Stimulated activated CD4-positive, alpha-beta T cell treated with anti-CD3 and anti-CD28 coated beads, Interleukin-4, amount 100 ng/mL, for 48 hours (primary cell): ENCODE data around the gene TMEM132A.

Experiments used
- DNase-seq, 2 donors: peaks; one replicate each; pipeline ENCODE4 v3.0.0-alpha.2; 2020; ENCODE audit warnings: low read depth in 2 of 2

The TMEM132A gene

DNA sequence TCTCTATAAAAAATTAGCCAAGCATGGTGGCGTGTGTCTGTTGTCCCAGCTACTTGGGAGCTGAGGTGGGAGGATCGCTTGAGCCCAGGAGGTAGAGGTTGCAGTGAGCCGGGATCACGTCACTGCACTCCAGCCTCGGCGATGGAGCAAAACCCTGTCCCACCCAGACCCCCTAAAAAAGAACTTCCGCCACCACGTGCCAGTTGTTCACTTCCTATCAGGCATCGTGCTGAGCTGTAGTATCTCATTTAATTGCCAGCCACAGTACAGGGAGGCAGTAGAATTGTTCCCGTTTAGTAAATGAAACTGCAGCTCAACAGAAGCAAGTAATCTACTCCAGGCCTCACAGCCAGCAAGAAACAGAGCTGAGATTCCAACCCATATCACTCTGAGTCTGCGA, 3.0 kb upstream of the TMEM132A start:
- no peak for DNase-seq

DNA sequence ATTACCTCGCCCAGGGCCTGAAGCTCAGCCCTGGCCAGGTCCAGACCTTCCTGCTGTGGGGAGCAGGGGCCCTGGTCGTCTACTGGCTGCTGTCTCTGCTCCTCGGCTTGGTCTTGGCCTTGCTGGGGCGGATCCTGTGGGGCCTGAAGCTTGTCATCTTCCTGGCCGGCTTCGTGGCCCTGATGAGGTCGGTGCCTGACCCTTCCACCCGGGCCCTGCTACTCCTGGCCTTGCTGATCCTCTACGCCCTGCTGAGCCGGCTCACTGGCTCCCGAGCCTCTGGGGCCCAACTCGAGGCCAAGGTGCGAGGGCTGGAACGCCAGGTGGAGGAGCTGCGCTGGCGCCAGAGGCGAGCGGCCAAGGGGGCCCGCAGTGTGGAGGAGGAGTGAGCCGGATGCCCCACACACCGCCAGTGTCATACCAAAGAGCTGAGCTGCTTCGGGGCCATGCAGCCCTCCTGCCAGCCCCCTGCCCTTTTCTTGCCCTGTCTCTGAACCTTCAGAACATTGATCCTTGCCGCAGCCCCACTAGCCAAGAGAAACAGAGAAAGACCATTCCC, 2.4 kb upstream of the TMEM132A start:
- DNase-seq = no peak

DNA sequence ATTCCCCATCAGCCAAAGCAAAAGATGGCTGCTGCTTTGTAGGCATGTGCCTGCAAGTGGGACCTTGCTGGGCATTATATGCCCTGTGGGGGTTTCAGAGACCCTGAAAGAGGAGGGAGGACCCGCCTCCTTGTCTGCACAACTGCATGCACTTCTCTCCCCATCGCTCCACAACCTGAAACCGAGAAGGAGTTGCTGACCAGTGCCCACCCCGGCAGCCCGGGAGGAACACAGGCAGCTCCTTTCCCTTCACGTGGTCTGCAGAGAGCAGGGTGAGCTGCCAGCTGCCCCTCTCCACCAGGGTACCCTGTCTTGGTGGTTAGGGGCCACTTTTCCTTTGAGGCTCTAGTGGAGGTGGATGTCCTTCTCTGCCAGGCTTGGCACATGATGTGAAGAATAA, 1.4 kb upstream of the TMEM132A start:
- no peak for DNase-seq

DNA sequence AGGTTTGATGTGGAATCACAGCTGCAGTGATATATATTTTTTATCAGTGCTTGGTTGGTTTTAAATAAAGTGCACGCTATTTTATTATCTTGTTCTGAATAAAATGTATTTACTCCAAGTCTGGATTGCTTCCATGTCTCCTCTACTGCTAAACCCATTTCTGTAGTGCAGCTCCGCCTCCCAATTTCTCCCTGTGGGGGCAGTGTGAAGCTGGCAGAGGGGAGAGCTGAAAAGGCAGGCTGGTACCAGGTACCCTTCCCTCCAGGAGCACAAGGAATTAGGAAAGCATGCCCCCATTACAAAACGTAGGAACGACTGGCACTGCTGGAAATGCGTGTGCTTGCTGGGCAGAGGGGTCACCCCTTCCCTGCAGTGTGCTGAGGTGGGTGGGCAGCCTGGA, 934 bp upstream of the TMEM132A start:
- DNase-seq = no peak

DNA sequence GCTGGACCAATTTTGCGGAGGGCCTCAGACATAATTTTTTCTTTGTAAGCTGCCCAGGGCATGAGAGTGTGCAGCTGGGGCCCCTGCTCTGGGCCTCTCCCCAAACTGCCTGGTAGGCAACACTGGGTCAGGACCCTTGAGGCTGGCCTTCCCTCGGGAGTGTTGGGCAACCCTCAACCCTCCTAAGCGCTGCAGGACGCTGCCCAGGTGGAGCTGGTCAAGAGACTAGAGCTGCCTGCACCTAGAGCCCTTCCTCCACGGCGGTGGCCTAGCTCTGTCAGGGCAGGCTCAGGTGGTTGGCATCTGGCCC, 505 bp upstream of the TMEM132A start:
- no peak for DNase-seq

DNA sequence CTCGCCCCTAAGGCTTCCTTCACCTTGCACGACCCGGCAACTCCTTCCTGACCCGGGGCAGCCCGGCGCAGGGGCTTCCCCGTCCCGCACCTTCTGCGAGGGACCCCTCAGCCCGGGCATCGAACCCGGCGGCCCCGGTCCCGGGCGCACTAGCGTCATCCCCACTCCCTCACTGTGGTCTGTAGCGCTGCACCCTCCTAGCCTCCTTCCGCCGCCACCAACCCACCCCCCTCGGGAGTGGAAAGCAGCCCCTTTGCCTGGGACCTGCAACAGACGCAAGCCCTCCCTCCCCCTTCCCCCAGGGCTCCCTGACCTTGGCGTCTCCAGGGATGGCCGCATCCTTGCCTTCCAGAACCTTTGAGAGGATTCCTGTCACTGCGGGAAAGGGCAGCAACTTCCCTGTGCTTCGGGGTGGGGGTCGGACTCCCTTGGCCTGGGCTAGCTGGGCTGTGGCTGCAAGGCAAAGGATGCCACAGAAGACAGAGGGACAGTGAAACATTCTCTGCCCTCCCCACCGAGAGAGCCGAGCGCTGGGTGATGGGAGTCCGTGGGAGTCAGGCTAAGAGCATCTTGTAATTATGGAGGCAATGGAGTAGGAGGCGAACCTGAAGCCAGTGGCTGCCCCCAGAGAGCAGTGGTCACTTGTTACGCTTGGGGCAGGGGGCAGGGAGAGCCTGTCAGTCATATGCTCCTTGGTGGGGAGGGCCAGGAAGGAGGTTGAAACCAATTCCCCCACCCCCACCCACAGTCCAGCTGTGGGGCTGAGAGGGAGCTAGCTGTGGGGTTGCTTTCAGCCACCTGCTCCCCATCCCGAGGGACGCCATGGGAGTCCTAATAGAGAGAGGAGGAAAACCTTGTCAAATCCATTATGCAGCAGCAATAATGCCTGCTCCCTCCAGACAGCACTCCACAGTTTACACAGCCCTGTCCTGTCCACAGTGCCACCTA, 920 bp downstream of the TMEM132A start:
- DNase-seq = no peak

DNA sequence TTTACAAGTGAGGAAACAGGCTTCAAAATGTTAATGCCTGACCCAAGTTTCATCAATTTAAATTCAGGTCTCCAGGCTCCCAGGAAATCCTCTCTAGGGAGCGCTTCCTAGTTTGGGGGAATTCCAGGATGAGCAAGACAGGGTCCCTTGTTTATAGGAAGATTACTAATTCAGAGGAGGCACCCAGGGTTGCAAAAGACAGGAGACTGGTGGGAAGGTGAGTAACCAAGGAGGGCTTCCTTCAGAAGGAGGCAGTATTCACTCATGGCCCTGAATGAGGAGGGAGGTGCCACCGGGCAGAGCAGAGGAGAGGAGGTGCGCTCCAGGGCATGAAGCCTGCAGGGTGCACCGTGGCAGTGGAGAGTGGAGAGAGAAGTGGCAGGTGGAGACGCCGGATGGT, 1.6 kb downstream of the TMEM132A start:
- DNase-seq = no peak

DNA sequence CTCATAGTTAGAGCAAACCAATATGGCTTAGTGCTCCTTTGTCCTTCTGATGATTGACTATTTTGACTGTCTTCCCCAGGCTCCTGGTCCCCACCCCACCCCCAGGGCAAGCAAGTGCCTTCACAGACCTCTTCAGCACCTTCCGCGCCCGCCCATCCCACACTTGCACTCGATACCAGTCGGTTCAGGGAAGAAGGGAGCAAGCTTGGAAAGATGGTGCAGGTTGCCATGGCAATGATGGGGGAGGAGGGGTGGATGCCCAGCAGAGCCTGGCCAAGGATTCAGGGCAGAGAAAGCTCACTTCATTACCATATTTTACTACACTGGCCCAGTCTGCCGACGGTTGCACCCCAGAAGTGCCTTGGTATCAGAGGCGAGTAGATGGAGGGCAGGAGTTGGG, 2.2 kb downstream of the TMEM132A start:
- DNase-seq = no peak

DNA sequence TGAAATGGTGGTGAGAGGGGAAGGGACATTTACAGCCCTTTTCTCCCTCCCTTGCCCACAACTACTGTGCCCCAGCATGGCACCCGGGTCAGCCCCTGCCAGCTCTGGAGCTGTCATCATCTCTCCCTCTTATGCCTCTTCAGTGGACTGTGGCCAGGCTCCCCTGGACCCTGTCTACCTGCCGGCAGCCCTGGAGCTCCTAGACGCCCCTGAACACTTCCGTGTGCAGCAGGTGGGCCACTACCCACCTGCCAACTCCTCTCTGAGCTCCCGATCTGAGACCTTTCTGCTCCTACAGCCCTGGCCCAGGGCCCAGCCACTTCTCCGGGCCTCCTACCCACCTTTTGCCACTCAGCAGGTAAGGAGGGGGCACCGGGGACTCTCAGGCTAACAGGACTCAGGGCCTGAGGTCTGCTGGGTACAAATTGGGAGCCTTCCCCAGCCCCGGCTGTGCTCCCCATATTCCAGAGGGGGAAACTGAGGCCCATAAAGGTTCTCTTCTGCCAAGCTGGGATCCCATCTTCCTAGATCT, 2.9 kb downstream of the TMEM132A start:
- no peak for DNase-seq

DNA sequence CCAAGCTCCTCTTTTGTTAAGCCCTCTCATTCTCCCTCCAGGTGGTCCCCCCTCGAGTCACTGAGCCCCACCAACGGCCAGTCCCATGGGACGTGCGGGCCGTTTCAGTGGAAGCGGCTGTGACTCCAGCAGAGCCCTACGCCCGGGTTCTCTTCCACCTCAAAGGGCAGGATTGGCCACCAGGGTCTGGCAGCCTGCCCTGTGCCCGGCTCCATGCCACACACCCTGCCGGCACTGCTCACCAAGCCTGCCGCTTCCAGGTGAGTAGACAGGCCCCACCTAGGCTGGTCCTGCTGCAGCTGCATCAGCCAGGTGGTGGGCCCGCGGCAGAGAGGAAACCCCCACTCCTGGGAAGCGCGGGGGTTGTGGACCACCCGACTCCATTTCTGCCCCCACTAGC, 3.3 kb downstream of the TMEM132A start:
- no peak for DNase-seq

DNA sequence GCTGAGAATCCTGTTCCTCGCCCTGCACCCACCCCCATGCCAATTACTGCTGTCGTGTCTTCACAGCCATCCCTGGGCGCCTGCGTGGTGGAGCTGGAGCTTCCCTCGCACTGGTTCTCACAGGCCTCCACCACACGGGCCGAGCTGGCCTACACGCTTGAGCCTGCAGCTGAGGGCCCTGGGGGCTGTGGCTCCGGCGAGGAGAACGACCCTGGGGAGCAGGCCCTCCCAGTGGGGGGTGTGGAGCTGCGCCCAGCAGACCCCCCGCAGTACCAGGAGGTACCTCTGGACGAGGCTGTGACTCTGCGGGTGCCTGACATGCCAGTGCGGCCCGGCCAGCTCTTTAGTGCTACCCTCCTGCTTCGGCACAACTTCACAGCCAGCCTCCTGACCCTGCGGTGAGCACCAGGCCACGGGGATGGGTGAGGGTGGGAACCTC, 4.3 kb downstream of the TMEM132A start:
- DNase-seq = no peak

DNA sequence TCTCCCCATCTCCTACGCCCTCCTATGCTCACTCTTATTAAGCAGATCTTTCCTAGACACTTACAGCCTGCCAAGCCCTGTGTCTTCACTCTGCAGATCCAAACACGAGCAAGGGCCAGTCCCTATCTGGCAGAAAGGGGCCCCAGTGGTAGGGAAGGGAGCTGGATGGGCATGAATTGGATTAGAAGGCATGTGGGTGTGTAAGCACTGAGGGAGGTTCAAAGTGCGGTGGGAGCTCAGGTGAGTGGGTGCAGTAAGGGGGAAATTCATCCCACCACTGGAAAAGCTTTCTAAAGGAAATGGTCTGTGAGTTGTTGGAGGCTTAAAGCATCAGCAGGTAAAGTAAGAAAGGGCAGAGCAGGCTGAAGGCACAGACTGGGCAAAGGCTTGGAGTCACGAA, 5.5 kb downstream of the TMEM132A start:
- no peak for DNase-seq

DNA sequence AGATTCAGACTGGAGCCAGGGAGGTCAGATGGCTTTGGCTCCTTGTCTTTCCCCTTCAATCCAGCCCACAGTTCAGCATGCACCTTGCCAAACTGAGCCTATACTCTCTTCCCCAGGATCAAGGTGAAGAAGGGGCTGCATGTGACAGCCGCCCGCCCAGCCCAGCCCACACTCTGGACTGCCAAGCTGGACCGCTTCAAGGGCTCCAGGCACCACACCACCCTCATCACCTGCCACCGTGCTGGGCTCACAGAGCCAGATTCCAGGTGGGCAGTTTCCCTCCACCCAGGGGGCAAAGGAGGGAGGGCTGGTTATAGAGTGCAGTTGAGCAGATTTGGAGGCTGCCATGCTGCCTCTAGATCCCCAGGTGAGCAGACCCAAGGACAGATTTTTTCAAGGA, 6.1 kb downstream of the TMEM132A start:
- no peak for DNase-seq

DNA sequence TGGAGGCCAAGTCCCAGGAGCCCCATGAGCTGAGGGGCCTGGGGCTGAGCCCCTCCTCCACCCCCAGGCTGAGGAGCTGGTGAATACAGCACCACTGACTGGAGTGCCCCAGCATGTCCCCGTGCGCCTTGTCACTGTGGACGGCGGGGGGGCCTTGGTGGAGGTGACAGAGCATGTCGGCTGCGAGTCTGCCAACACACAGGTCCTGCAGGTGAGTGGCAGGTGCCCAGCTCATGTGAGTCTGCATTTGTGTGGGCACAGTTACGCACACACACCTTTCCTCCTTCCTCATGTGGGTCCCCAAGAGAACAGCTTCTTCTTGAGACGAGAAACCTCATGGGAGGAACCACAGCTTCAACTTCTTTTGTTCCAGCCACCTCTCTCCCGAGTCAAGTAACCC, 7.7 kb downstream of the TMEM132A start:
- DNase-seq = no peak

DNA sequence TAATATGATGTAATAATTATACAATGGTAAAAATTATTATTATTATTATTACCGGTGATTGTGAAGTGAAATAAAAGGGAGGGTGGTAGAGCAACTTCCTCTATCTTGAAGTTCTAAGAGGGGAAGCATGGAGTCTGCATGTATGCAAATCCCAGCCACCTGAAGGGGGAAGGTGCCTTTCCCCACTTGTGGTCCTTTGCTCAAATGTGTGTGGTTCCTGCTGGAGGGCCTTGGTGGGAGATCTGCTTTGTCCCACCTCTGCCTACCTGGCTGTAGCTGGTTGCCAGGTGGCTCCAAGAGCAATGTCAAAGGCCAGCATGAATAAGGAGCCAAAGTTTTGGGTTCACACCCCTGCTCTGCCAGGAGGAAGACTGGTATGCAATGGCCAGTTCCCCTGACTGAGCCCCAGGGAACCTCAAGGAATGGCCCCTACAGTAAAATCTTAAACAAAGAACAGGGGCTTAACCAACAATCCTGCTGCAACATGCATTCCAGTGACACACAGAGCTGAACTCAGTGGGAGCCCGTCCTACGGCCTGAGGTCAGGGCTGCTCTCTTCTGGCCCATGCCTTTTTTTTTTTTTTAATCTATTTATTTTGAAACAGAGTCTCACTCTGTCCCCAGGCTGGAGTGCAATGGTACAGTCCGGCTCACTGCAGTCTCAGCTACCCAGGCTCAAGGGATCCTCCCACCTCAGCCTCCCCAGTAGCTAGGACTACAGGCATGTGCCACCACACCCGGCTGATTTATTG, 8.5 kb downstream of the TMEM132A start:
- DNase-seq = no peak

DNA sequence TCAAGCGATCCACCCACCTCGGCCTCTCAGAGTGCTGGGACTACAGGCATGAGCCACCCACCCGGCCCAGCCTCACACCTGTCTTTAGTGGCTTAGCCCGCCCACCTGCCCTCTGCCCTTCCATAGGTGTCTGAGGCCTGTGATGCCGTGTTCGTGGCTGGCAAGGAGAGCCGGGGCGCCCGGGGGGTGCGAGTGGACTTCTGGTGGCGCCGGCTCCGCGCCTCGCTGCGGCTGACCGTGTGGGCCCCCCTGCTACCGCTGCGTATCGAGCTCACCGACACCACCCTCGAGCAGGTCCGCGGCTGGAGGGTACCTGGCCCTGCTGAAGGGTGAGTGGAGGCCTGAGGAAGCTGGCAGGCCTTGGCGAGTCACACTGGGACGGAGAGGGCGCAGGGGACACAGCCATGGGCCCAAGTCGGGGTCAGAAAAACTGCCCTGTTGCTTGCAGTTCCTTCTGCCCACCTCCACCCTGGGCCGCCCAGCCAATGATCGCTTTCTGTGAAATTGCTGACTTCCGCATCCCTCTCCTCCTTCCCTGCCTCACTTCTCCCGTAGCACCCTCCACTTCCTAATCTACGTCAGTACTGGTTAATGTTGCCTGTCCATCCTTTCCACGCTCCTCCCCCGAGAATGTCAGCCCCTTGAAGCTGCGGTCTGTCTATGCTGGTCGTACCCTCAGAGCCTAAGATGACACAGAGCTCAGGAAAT, 9.3 kb downstream of the TMEM132A start:
- DNase-seq = no peak

DNA sequence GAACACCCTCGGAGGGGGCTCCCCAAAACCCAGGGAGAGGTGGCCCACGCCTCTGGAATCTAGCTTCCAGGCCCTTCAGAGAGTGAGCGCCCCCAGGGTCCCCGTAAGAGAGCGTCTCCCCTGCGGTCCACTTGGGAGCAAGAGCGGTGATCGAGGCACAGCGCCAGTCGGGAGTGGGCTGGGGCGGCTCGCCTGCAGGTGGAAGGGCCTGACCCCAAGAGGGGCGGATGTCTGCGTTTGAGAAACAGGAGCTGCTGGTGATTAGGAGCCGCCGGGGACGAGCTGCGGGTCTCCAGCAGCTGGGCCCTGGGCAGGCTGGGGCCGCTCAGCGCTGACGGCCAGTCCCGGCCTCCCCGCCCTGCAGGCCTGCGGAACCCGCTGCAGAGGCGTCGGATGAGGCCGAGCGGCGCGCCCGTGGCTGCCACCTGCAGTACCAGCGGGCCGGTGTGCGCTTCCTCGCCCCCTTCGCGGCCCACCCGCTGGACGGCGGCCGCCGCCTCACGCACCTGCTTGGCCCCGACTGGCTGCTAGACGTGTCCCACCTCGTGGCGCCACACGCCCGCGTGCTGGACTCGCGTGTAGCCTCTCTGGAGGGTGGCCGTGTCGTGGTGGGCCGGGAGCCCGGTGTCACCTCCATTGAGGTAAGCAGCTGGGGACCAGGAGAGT, 10.0 kb downstream of the TMEM132A start:
- DNase-seq = no peak

DNA sequence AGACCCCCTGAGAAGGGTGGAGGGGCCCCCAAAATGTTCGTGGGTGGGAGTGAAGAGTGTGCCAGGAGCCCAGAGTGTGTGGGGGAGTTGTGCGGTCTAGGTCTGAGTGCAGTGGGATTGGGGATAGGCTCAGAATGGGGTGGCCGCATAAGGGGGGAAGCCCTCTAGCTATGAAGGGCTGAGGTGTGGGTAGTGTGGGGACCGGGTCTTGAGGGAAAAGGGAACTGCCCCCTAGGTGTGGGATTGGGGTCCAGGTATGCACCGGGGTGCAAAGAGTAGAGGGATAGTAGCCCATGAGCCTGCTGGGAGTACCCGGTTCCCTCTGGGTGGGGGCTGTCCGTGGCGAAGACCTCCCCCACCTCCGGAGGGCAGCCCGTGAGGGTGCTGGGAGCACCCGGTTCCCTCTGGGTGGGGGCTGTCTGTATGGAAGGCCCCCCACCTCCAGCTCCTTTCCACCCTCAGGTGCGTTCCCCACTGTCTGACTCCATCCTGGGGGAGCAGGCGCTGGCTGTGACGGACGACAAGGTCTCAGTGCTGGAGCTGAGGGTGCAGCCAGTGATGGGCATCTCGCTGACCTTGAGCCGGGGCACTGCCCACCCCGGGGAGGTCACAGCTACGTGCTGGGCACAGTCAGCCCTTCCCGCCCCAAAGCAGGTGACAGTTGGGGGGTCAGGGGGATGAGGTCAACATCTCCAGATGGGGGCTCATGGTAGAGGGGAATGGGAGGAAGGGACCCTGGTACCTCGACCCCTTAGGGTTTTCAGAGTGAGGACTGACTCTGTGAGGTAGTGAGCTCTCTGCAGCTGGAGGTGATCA, 10.7 kb downstream of the TMEM132A start:
- DNase-seq = no peak

DNA sequence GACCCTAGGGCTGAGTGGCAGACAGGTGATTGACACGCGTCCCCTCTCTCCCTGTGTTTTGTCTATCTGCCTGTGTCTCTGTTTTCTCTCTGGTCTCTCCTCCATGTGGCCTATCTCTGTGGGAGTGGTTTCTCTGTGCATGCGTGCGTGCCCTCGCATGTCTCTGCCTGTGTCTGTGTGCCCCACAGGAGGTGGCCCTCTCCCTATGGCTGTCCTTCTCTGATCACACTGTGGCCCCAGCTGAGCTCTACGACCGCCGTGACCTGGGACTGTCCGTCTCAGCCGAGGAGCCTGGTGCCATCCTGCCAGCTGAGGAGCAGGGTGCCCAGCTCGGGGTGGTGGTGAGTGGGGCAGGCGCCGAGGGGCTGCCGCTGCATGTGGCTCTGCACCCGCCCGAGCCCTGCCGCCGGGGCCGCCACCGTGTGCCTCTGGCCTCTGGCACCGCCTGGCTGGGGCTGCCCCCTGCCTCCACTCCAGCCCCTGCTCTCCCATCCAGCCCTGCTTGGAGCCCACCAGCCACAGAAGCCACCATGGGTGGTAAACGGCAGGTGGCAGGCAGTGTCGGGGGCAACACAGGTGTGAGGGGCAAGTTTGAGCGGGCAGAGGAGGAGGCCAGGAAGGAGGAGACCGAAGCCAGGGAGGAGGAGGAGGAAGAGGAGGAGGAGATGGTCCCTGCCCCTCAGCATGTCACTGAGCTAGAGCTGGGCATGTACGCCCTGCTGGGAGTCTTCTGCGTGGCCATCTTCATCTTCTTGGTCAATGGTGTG, 11.6 kb downstream of the TMEM132A start:
- no peak for DNase-seq
